Measurements from ENCODE around the gene SH2D1B. TPM values are rescaled to one million over a fixed set of nuclear protein-coding genes. Genes with fewer than 3 reads are reported as not detected.

The SH2D1B gene
- total and polyA plus RNA-seq, 9 of the 15 experiments (the other 6 are each of a cell fraction or from before 2014, with no cell fraction given): 5.6 to 19.6 (median 9.7) TPM

- TF ChIP-seq MGA (IDR thresholded peaks at IDR 0.05) (0 out of 2 replicates have a peak, but pooled peaks have one; percentile 18), ETV5 (CRISPR knock-in tag; IDR thresholded peaks at IDR 0.05; ENCODE audit: low read depth) (0 out of 2 replicates have a peak, but pooled peaks have one; percentile 36), ID3 (CRISPR knock-in tag; IDR thresholded peaks at IDR 0.05) (no peak), ID3 (tag; IDR thresholded peaks at IDR 0.05) (peak; percentile 48), ZNF592 (IDR thresholded peaks at IDR 0.05) (peak; percentile 30)
These were observed 26.7 kb downstream of the SH2D1B start (continued) for GRCh38 chr1:162385280-162385623.
